B cell (primary cell): Measurements from ENCODE around the gene RAB8A. TPM values are rescaled to one million over a fixed set of nuclear protein-coding genes. Genes with fewer than 3 reads are reported as not detected.
A peak's percentile ranks its signal among the peaks of the same experiment; 100 is the strongest.

Experiments used
- ATAC-seq: fragments of 200-7000 bp; cut with Tn5 transposase; one replicate; pipeline ENCODE4 v1.10.0; 2021; ENCODE audit warnings: low read depth, mild to moderate bottlenecking, moderate number of reproducible peaks, moderate library complexity
- CTCF ChIA-PET: fragments of 350-600 bp; sonication (Branson Sonifier 250); formaldehyde crosslinking; loops from one replicate; lab custom pipeline; 2021; ENCODE audit warnings: antibody characterized with exemption, inconsistent platforms; lab: Charles Lee
- POLR2A ChIA-PET: fragments of 350-600 bp; sonication (Branson Sonifier 250); formaldehyde crosslinking; loops from one replicate; lab custom pipeline; 2021; ENCODE audit warnings: antibody characterized with exemption; lab: Charles Lee
- DNase-seq: peaks from one replicate; pipeline ENCODE4 v3.0.0; 2013
- H2AFZ ChIP-seq: 2 replicates; pipeline ENCODE4 v1.6.1; 2012; ENCODE audit warnings: mild to moderate bottlenecking, low read depth, low read length; ENCODE audit not compliant: insufficient read depth, poor library complexity, severe bottlenecking
- H3K27ac ChIP-seq, 2 donors: 1 replicate in 1 of 2; 2 replicates in 1 of 2; pipeline ENCODE4 v1.5.1; 2012 to 2013; ENCODE audit warnings: low read length in 2 of 2, mild to moderate bottlenecking in 2 of 2, moderate library complexity in 1 of 2
- H3K27me3 ChIP-seq, 4 experiments: fragments of 200-600 bp in 1 of 4; sonication (generic) in 1 of 4; replicated peaks in 1 of 4; 1 replicate in 2 of 4; 2 replicates in 2 of 4; pipeline versions ENCODE4 v1.6.1 to v1.7.0; 2013 to 2016; ENCODE audit warnings: low read length in 3 of 4, mild to moderate bottlenecking in 2 of 4, mixed read lengths in 1 of 4, moderate library complexity in 1 of 4; ENCODE audit not compliant: insufficient read depth in 4 of 4, control insufficient read depth in 3 of 4; ENCODE audit errors: control extremely low read depth in 1 of 4
- H3K36me3 ChIP-seq, 2 experiments: replicated peaks in 1 of 2; 1 replicate in 1 of 2; 2 replicates in 1 of 2; pipeline versions ENCODE4 v1.6.1 to v1.7.1; 2013; ENCODE audit warnings: low read length in 1 of 2; ENCODE audit not compliant: insufficient read depth in 2 of 2, control insufficient read depth in 1 of 2; ENCODE audit errors: control extremely low read depth in 1 of 2, extremely low read depth in 1 of 2
- H3K4me1 ChIP-seq, 2 donors: fragments of 200-600 bp in 1 of 2; sonication (generic) in 1 of 2; 1 replicate in 1 of 2; 2 replicates in 1 of 2; pipeline versions ENCODE4 v1.5.1 to v1.6.1; 2013 to 2017; ENCODE audit warnings: low read length in 2 of 2; ENCODE audit not compliant: control insufficient read depth in 2 of 2, insufficient read depth in 2 of 2
- H3K4me2 ChIP-seq: replicated peaks from 2 replicates; pipeline ENCODE3; 2012; ENCODE audit warnings: mild to moderate bottlenecking, low read depth, low read length; ENCODE audit not compliant: poor library complexity, severe bottlenecking
- H3K4me3 ChIP-seq, 5 experiments: fragments of 200-600 bp in 1 of 5; sonication (generic) in 1 of 5; 1 replicate in 3 of 5; 2 replicates in 2 of 5; pipeline versions ENCODE4 v1.5.1 to v1.7.0; 2011 to 2016; ENCODE audit warnings: low read length in 4 of 5, mild to moderate bottlenecking in 4 of 5, low read depth in 2 of 5, control low read depth in 1 of 5, moderate library complexity in 1 of 5; ENCODE audit not compliant: insufficient read depth in 1 of 5; ENCODE audit errors: control extremely low read depth in 1 of 5, extremely low read depth in 1 of 5
- H3K79me2 ChIP-seq: fragments of 200-600 bp; sonication (generic); one replicate; pipeline ENCODE4 v1.6.0; 2016; ENCODE audit warnings: low read length; ENCODE audit not compliant: control insufficient read depth, insufficient read depth
- H3K9ac ChIP-seq: fragments of 200-600 bp; sonication (generic); 2 replicates; pipeline ENCODE4 v1.6.1; 2017; ENCODE audit warnings: mild to moderate bottlenecking, low read length, moderate library complexity
- H3K9me3 ChIP-seq, 3 donors: one replicate each; pipeline versions ENCODE4 v1.6.1 to v1.7.1; 2013; ENCODE audit warnings: low read length in 2 of 3; ENCODE audit not compliant: control insufficient read depth in 2 of 3, insufficient read depth in 1 of 3; ENCODE audit errors: control extremely low read depth in 1 of 3
- H4K20me1 ChIP-seq: 2 replicates; pipeline ENCODE4 v1.6.0; 2012; ENCODE audit warnings: mild to moderate bottlenecking, low read length; ENCODE audit not compliant: insufficient read depth, control insufficient read depth, poor library complexity, severe bottlenecking
- H3K27ac Mint-ChIP-seq: one replicate; pipeline ENCODE4 v1.8.0; 2021; ENCODE audit warnings: mixed read lengths
- H3K27me3 Mint-ChIP-seq: one replicate; pipeline ENCODE4 v1.8.0; 2021; ENCODE audit warnings: mixed read lengths
- H3K4me1 Mint-ChIP-seq: one replicate; pipeline ENCODE4 v1.8.0; 2021; ENCODE audit warnings: mixed read lengths
- H3K4me3 Mint-ChIP-seq: one replicate; pipeline ENCODE4 v1.8.0; 2021; ENCODE audit warnings: mixed read lengths
- H3K9me3 Mint-ChIP-seq: one replicate; pipeline ENCODE4 v1.8.0; 2022; ENCODE audit warnings: mixed read lengths; ENCODE audit not compliant: insufficient read depth
- CTCF ChIP-seq: fragments of 200-600 bp; IDR thresholded peaks from one replicate; pipeline ENCODE4 v1.8.0; 2022; ENCODE audit warnings: antibody characterized with exemption, mild to moderate bottlenecking
- EZH2 ChIP-seq: IDR thresholded peaks from 2 replicates; pipeline ENCODE4 v1.6.1; 2012; ENCODE audit warnings: borderline replicate concordance, low read depth, mild to moderate bottlenecking, moderate library complexity, low read length; ENCODE audit not compliant: insufficient read depth, poor library complexity, severe bottlenecking
- WGBS: methylation state at CpG from one replicate; pipeline ENCODE4 v1.1.5; 2013; ENCODE audit warnings: missing lambda C conversion rate; ENCODE audit not compliant: insufficient coverage; 5-methylcytosine and 5-hydroxymethylcytosine counted together
- intact Hi-C: fragments of 100-400 bp; cut with micrococcal nuclease; formaldehyde crosslinking; loops from one replicate; pipeline ENCODE4 v1.10.0; 2022
- polyA plus RNA-seq: library from polyadenylated mRNA; depleted of rRNA; stranded (reverse); fragments of >200 nt; gene quantifications from 2 replicates; pipeline ENCODE4 v1.2.3, GENCODE V29; 2012
- total RNA-seq, 2 donors: library from RNA; stranded (reverse); fragments of 120-200 nt in 1 of 2; gene quantifications; 1 replicate in 1 of 2; 2 replicates in 1 of 2; pipeline versions ENCODE4 v1.2.3 to v1.2.4, GENCODE V29; 2013 to 2022

The RAB8A gene
- total and polyA plus RNA-seq, 2 donors (not counting 1 experiment from before 2014, with no cell fraction given) = 65.5 to 117 TPM

- H3K27me3 Mint-ChIP-seq = no peaks in the 10 kb centered on the region
- H3K4me2 ChIP-seq = peak overlapping the region; percentile 5
- H3K4me1 ChIP-seq = peaks cover 2 to 19% of the 10 kb centered on the region in 2 donors
- no peak overlapping the region for H3K4me3 ChIP-seq
- H3K27me3 ChIP-seq = no peaks in the 10 kb centered on the region
- H4K20me1 ChIP-seq = peaks cover 5% of the 10 kb centered on the region
- H2AFZ ChIP-seq = no peak overlapping the region
- TF ChIP-seq CTCF (no peak), EZH2 (no peak)
- peaks cover 17% of the 10 kb centered on the region for H3K79me2 ChIP-seq
- 39% methylated on average over 6 of the region's 7 CpGs for whole genome bisulfite sequencing
- peak overlapping the region in 1 of 2 donors; percentile 69 for H3K27ac ChIP-seq
- H3K27ac Mint-ChIP-seq = peak overlapping the region; percentile 88
- peaks cover 8% of the 10 kb centered on the region for H3K9me3 Mint-ChIP-seq
- no peak for DNase-seq
- peaks cover 31% of the 10 kb centered on the region for H3K4me1 Mint-ChIP-seq
- ChIA-PET POLR2A (interaction anchor here (0.6 to 0.7 kb wide), 2 partner anchors 185 to 219 kb away, joined by 3 to 4 read pairs; no protein-coding TSS in a partner anchor), CTCF (interaction anchor here (0.7 to 1.9 kb wide), 5 partner anchors 9 to 1055 kb away, joined by 3 to 6 read pairs (median 4); partner anchors contain the start of gene HSH2D)
- H3K36me3 ChIP-seq = peaks cover 0 to 49% of the 10 kb centered on the region in 2 experiments
- H3K9ac ChIP-seq = no peak overlapping the region
- no peaks in the 10 kb centered on the region for H3K9me3 ChIP-seq
- intact Hi-C loops = no loop called here
- H3K4me3 Mint-ChIP-seq = no peak overlapping the region
- ATAC-seq = no peak
Measured at GRCh38 chr19:16134510-16134909, 22.8 kb downstream of the RAB8A start.

- intact Hi-C loops = no loop called here
- Histone ChIP-seq H3K27ac (peak overlapping the region in 1 of 2 donors; percentile 30), H3K4me3 (no peak overlapping the region), H4K20me1 (peaks cover 5% of the 10 kb centered on the region), H3K27me3 (no peaks in the 10 kb centered on the region), H3K9ac (no peak overlapping the region), H3K4me1 (peaks cover 10 to 30% of the 10 kb centered on the region in 2 donors), H2AFZ (no peak overlapping the region), H3K4me2 (no peak overlapping the region), H3K36me3 (peaks cover 0 to 38% of the 10 kb centered on the region in 2 experiments), H3K9me3 (no peaks in the 10 kb centered on the region), H3K79me2 (peaks cover 17% of the 10 kb centered on the region)
- H3K9me3 Mint-ChIP-seq = peaks cover 8% of the 10 kb centered on the region
- WGBS = 91% methylated on average over 3 of the region's 4 CpGs
- no peak for DNase-seq
- H3K27me3 Mint-ChIP-seq = no peaks in the 10 kb centered on the region
- POLR2A ChIA-PET = interaction anchor here (0.6 kb wide), 1 partner anchor 24 kb away, joined by 7 read pairs; no protein-coding TSS in a partner anchor
- TF ChIP-seq CTCF = no peak
- TF ChIP-seq EZH2 = no peak
- peaks cover 41% of the 10 kb centered on the region for H3K4me1 Mint-ChIP-seq
- CTCF ChIA-PET = interaction anchor here (1.2 to 1.9 kb wide), 2 partner anchors 18 to 65 kb away, joined by 3 to 4 read pairs; no protein-coding TSS in a partner anchor
- H3K4me3 Mint-ChIP-seq = no peak overlapping the region
- ATAC-seq = no peak
- peak overlapping the region; percentile 85 for H3K27ac Mint-ChIP-seq
Measured at GRCh38 chr19:16135430-16136127, 23.9 kb downstream of the RAB8A start.
